Measurements from ENCODE around the gene IRGC.

DNA sequence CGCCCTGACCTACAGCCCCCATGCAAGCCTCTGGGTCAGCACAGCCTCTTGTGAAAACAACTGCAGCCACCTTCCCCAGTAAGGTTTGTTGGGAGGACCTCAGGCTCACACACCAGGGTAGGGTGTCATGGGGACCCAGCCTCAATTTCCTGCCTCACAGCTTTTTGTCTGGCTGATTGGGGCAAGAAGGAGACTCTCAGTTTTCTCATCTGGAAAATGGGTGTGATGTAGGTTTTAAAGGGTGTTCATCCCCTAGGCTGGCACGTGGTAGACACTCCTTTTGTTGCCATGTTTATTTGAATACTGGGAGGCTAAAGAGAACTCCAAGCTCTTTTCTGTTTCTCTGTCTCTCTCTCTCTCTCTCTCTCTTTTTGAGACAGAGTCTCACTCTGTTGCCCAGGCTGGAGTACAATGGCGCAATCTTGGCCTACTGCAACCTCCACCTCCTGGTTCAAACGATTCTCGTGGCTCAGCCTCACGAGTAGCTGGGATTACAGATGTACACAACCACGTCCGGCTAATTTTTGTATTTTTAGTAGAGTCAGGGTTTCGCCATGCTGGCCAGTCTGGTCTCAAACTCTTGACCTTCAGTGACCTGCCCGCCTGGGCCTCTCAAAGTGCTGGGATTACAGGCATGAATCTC is 27.7 kb upstream of the IRGC start:
- TF ChIP-seq, protein P1, sequence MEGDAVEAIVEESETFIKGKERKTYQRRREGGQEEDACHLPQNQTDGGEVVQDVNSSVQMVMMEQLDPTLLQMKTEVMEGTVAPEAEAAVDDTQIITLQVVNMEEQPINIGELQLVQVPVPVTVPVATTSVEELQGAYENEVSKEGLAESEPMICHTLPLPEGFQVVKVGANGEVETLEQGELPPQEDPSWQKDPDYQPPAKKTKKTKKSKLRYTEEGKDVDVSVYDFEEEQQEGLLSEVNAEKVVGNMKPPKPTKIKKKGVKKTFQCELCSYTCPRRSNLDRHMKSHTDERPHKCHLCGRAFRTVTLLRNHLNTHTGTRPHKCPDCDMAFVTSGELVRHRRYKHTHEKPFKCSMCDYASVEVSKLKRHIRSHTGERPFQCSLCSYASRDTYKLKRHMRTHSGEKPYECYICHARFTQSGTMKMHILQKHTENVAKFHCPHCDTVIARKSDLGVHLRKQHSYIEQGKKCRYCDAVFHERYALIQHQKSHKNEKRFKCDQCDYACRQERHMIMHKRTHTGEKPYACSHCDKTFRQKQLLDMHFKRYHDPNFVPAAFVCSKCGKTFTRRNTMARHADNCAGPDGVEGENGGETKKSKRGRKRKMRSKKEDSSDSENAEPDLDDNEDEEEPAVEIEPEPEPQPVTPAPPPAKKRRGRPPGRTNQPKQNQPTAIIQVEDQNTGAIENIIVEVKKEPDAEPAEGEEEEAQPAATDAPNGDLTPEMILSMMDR (conservative IDR thresholded peaks at IDR 0.05 in 1 of 2, IDR thresholded peaks at IDR 0.05 in 1 of 2; ENCODE audit: extremely low read depth in 1 of 2, insufficient read depth in 1 of 2, low read depth in 1 of 2, low read length in 2 of 2), result no peak
- TF ChIP-seq EZH2 (IDR thresholded peaks at IDR 0.05; ENCODE audit: borderline replicate concordance, low read length), result no peak

Measured in mammary epithelial cell (primary cell).